GM21360 (cell line): ENCODE measurements around the gene MLST8.

ENCODE experiments used
- ATAC-seq: cut with Tn5 transposase; IDR thresholded peaks from one replicate; pipeline ENCODE4 v1.9.1; 2021; ENCODE audit warnings: mild to moderate bottlenecking, moderate library complexity; ENCODE audit not compliant: unreplicated experiment

MLST8 gene

DNA sequence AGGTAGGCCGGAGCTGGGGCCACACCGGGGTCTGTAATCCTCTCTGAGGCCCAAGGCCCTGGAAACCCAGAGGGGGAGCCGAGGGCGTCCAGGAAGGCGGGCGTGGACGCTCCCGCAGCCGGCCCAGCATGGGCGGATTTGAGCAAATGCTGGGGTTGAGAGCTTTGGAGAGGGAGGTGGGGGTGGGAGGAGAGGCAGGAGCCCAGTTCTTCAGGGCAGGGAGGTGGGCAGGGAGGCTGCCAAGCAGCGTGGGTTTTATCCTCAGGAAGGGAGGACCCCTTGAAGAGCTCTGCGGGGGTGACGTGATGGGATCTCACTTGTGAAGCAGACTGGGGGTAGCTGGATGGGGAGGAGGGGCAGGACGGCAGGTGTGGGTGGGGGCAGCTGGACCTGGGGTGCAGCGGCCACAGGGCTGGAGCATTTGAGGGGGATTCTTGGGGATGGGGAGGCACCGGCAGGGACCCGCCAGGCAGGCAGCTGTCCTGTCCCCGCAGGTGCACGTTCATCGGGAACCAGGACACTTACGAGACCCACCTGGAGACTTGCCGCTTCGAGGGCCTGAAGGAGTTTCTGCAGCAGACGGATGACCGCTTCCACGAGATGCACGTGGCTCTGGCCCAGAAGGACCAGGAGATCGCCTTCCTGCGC is 32.4 kb upstream of the MLST8 start:
- ATAC-seq: no peak

- ATAC-seq: no peak
Observed at GRCh38 chr16:2173366-2173765, 31.9 kb upstream of the MLST8 start.

DNA sequence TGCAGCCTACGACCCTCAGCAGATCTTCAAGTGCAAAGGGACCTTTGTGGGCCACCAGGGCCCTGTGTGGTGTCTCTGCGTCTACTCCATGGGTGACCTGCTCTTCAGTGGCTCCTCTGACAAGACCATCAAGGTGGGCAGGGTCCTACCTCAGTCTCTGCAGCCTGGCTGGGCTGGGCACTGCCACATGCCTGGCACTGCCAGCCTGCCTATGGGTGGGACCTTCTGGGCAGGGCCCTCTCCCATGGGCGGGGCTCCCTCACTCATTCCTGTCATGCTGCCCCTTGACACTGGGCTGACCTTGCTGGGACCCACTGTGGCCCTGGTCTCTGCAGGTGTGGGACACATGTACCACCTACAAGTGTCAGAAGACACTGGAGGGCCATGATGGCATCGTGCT is 31.3 kb upstream of the MLST8 start:
- ATAC-seq: no peak

- ATAC-seq: no peak
Observed at GRCh38 chr16:2174396-2175131, 30.7 kb upstream of the MLST8 start.

DNA sequence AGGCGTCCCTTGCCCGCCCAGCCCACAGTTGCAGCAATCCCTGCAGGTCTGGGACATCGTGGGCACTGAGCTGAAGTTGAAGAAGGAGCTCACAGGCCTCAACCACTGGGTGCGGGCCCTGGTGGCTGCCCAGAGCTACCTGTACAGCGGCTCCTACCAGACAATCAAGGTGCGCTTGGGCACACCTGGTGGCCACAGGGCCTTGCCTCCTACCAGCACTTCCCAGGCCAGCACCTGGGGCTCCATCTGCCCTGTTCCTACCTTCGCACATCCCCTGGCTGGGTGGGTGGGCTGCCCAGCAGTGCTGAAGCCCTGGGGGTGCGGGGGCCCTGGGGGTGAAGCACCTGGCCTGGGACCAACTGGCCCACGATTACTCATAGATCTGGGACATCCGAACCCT is 29.8 kb upstream of the MLST8 start:
- no peak for ATAC-seq

GRCh38 chr16:2176047-2176446 is 29.2 kb upstream of the MLST8 start:
- no peak for ATAC-seq

- ATAC-seq: no peak
Observed at GRCh38 chr16:2177101-2177500, 28.2 kb upstream of the MLST8 start.

DNA sequence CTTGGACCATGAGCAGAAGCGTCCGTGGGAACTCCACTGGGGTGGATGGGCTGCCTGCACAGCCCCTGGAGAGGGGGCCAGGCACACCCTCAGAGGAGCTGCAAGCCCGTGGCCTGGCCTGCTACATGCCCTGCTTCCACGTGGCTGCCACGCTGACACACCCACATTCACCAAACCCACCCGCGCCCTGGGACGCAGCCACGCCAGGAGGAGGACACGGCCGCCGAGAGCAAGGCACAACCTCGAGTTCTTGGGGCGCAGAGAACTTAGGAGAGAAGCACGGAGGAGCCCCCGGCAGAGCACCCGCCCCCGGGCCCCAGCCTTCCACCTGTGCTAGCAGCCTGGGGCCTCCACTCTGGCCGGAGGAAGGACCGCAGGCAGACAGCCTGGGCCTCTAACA is 27.7 kb upstream of the MLST8 start:
- no peak for ATAC-seq

DNA sequence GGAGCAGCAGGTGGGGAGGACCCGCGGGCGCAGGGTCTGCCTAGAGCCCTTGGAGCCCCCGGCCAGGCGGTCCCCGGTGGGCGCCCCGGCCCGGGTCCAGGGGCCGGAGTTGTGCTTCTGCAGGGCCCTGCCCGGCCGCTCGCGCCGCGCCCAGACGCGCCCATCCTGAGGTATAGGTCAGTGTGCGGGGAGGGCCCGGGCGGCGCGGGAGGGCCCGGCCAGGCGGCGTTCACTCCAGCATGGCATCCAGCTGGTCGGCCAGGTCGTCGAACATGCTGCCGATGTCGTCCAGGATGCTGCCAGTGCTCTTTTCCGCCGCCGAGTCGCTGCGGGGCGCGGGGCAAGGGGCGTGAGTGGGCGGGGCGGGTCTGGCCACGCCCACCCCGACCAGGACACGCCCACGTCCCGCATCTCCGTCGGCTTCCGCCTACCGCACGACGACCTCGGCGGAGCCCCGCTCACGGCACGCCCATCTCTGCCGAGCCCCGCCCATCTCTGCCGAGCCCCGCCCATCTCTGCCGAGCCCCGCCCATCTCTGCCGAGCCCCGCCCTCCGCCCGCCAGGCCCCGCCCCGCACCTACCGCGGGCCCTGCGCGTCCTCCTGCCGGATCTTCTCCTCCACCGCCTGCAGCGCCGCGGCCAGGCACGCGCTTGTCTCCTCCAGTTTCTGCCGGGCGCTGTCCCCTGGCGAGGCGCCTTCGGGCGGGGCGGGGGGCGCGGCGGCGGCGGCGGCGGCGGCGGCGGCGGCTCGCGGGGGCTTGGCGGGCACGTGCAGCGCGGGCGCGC is 26.7 kb upstream of the MLST8 start:
- ATAC-seq: no peak

DNA sequence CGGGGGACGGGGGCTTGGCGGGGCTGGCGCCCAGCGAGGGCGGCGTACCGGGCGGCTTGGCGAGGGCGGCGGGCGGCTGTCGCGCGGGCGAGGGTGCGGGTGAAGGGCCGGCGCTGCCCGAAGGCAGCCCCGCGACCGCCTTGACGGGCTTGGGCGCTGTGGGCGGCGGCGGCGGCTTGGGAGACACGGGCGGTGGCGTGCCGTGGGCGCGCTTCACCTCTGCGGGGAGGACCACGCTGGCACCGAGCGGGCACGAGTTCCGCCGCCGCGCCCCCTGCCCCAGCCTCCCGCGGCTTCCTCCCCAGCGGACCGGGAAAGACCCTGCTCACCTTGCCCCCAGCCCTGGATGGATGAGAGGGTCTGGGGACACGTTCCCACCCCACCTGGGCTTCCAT is 26.1 kb upstream of the MLST8 start:
- no peak for ATAC-seq

- no peak for ATAC-seq
Observed at GRCh38 chr16:2179576-2179975, 25.7 kb upstream of the MLST8 start.

DNA sequence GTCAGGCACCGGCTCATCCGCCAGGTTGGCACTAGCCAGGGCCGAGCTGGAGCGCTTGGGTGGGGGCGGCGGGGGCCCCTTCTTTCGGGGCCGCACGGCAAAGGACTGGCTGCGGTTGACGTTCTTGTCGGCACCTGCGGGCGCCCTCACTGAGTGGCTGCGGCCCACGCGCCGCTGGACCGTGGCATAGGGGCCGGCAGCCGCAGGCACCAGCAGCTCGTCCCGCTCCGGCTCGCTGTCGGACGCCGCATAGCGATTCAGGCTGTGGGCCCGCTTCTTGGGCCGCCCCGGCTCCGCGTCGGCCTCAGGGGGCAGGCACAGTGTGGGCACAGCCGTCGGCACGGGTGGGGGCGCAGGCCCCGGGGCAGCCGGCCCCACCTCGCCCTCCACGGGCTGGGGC is 24.8 kb upstream of the MLST8 start:
- no peak for ATAC-seq

DNA sequence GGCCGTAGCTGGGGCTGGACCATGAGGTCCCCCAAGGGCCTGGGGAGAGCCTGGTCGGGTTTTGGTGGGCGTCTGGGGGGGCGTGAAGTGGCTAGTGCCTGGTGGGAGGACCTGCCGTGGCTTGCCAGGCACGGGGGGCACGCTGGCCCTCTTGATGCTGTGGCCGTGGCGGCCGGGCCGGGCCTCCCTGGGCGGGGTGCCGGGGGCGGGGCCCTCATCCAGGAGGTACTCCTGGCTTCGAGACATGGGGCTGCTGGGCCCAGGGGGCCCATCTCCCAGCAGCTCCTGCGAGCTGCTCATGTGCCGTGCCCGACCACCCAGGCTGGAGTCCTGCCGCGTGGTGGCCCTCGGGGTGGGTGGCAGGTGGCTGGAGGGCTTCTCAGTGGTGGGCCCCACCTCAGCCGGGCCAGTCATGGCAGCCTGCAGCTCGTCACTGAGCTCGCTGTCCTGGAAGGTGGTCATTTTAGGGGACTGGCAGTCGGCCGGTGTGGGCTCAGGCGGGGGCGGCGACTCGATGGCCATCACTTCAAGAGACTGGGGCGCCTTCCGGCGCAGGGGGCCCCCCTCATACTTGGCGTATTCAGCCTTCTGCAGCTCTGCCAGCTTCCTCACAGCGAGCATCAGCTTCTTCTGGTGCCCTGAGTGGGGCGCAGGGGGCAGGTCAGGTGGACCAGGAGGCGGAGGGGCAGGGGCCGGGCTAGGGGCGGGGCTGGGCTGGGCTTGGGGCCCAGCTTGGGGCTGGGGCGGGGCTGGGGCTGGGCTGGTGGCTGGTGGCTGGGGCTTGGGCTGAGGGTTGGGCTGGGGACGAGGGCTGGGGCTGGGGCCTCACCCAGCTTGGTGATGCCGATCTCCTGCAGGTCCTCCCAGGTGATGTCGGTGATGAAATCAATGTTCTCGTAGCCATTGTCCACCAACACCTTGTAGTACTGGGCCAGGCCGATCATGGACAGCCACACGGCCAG is 24.0 kb upstream of the MLST8 start:
- ATAC-seq: no peak

- ATAC-seq: no peak
Observed at GRCh38 chr16:2181952-2182351, 23.3 kb upstream of the MLST8 start.

- ATAC-seq: no peak
Observed at GRCh38 chr16:2183671-2184070, 21.6 kb upstream of the MLST8 start.

DNA sequence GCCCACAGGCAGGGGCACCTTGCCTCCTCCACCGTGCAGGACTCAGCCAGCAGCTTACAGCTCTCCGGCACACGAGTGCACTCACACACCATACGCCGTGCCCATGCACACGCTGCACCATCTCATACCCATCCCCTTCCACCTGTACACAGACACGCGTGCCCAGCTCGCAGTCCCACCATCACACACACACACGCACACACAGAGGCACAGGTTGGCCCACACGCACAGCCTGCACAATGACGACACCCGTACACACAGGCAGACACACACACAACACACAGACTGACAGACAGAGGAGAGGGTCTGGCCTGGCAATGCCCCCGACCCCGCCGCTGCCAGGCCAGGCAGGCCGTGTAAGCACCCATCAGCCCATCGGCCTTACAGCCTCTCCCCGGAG is 20.9 kb upstream of the MLST8 start:
- no peak for ATAC-seq

DNA sequence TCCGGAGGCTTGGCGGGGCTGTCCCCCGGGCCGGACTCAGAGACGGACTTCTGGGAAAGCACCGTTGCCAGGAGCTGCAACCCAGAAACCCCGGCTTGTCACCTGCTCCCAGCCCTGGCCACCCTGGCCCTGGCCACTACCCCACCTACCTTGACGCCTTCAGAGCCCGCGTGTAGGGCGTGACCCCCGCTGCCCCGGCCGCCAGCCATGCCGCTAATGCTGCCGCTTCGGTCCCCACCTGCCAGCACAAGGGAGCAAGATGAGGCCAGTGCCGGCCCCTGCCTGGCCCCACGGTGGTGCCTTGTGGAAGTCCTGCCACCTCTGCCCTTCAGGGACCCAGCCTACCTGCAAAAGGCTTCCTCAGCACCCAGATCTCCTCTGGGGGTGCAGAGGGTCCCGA is 20.3 kb upstream of the MLST8 start:
- ATAC-seq: no peak

DNA sequence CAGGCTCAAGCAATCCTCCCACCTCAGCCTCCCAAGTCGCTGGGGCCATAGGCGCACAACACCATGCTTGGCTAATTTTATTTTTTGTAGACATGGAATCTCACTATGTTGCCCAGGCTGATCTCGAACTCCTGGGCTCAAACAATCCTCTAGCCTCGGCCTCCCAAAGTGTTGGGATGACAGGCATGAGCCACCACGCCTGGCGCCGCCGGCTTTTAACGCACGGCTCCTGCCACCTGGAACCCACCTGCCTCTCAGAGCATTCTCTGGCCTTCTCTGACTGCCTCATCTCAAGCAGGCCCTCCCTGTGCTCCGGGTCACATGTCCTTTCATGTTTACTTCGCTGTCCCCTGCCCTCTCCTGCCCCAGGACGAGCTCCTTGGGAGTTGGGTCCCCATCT is 19.2 kb upstream of the MLST8 start:
- no peak for ATAC-seq

GRCh38 chr16:2186505-2186904 is 18.7 kb upstream of the MLST8 start:
- no peak for ATAC-seq

DNA sequence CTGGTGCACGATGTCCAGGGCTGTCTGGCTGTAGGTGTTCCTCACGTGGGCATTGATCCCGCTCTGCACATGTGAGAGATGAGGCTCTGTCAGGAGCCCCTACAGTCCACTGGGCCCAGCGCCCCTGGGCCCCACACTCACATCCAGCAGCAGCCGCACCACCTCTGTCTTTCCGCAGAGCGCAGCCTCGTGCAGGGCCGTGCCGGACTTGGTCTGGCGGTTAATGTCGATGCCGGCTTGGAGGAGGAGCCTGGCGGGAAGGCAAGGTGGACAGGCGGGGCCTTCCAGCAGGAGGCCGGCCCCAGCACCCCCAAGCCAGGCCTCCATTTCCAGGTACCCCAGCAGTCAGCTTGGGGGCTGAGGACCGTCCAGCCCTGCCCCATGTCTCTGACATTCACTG is 18.0 kb upstream of the MLST8 start:
- no peak for ATAC-seq

DNA sequence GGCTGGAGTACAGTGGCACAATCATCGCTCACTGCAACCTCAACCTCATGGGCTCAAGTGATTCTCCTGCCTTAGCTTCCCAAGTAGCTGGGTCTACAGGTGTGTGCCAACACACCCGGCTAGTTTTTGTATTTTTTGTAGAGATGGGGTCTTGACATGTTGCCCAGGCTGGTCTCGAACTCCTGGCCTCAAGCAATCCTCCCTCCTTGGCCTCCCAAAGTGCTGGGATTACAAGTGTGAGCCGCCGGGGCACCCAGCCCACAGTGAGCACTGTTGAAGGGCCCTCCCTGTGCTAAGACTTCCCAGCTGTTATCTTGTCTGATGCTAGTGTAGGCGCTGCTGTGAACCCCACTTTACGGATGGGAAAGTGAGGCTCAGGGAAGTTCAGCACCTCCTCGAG is 16.9 kb upstream of the MLST8 start:
- no peak for ATAC-seq
